DMS79 treated with DMSO at 0.1 percent for 48 hours (cell line): ENCODE data around the gene PHKB.
"Not testable (repeated sequence)": the region's sequence is repeated elsewhere in the genome, so short reads cannot be mapped to it uniquely, and the experiment has no call there.

Experiments
- DNase-seq: peaks from one replicate; lab custom pipeline; 2025; lab: John Stamatoyannopoulos, UW

PHKB gene

GRCh38 chr16:47460711-47461597 is at the start of gene PHKB, which contains the start of gene ITFG1:
TSS of gene PHKB (plus strand) at chr16:47461331. CDS start at chr16:47461351, 20 bp downstream.
TSS of gene ITFG1 (minus strand) at chr16:47461063. CDS start at chr16:47461045, 18 bp downstream.
- DNase-seq, result peak; percentile 50

GRCh38 chr16:47413041-47413440 is 48.1 kb upstream of the PHKB start:
- DNase-seq, result peak; percentile 6

- no peak for DNase-seq
Observed at GRCh38 chr16:47416869-47417268, 44.3 kb upstream of the PHKB start.

- DNase-seq, result no peak
Observed at GRCh38 chr16:47424846-47425245, 36.3 kb upstream of the PHKB start.

- no peak for DNase-seq
Observed at GRCh38 chr16:47426806-47427205, 34.3 kb upstream of the PHKB start.

- no peak for DNase-seq
Observed at GRCh38 chr16:47431960-47432359, 29.2 kb upstream of the PHKB start.

GRCh38 chr16:47434274-47434673 is 26.9 kb upstream of the PHKB start:
- DNase-seq, result not testable (repeated sequence)

GRCh38 chr16:47440066-47440465 is 21.1 kb upstream of the PHKB start:
- not testable (repeated sequence) for DNase-seq

GRCh38 chr16:47442884-47443283 is 18.2 kb upstream of the PHKB start:
- not testable (repeated sequence) for DNase-seq

- no peak for DNase-seq
Observed at GRCh38 chr16:47446431-47446830, 14.7 kb upstream of the PHKB start.

GRCh38 chr16:47448830-47449575 is 12.1 kb upstream of the PHKB start:
- DNase-seq, result no peak

GRCh38 chr16:47449788-47450187 is 11.3 kb upstream of the PHKB start:
- DNase-seq, result no peak

GRCh38 chr16:47458331-47458730 is 2.8 kb upstream of the PHKB start:
- DNase-seq, result no peak

GRCh38 chr16:47459603-47460002 is 1.5 kb upstream of the PHKB start:
- no peak for DNase-seq

- no peak for DNase-seq
Observed at GRCh38 chr16:47460359-47460710, 796 bp upstream of the PHKB start.

GRCh38 chr16:47461598-47462266 is 601 bp downstream of the PHKB start:
- peak; percentile 23 for DNase-seq

- DNase-seq, result no peak
Observed at GRCh38 chr16:47463771-47464624, 2.9 kb downstream of the PHKB start.

GRCh38 chr16:47465919-47466630 is 4.9 kb downstream of the PHKB start:
- DNase-seq, result no peak

- no peak for DNase-seq
Observed at GRCh38 chr16:47467501-47467900, 6.4 kb downstream of the PHKB start.

- not testable (repeated sequence) for DNase-seq
Observed at GRCh38 chr16:47468070-47468689, 7.0 kb downstream of the PHKB start.
